SK-N-SH (cell line): Measurements from ENCODE around the gene TEX52.

ENCODE experiments used
- POLR2AphosphoS5 ChIP-seq: IDR thresholded peaks from 2 replicates; pipeline ENCODE4 v1.6.1; 2012; ENCODE audit warnings: low read depth, low read length
- RCOR1 ChIP-seq: fragments of 150-350 bp; IDR thresholded peaks from 2 replicates; pipeline ENCODE4 v1.6.1; 2017; ENCODE audit warnings: antibody characterized with exemption, low read length

DNA sequence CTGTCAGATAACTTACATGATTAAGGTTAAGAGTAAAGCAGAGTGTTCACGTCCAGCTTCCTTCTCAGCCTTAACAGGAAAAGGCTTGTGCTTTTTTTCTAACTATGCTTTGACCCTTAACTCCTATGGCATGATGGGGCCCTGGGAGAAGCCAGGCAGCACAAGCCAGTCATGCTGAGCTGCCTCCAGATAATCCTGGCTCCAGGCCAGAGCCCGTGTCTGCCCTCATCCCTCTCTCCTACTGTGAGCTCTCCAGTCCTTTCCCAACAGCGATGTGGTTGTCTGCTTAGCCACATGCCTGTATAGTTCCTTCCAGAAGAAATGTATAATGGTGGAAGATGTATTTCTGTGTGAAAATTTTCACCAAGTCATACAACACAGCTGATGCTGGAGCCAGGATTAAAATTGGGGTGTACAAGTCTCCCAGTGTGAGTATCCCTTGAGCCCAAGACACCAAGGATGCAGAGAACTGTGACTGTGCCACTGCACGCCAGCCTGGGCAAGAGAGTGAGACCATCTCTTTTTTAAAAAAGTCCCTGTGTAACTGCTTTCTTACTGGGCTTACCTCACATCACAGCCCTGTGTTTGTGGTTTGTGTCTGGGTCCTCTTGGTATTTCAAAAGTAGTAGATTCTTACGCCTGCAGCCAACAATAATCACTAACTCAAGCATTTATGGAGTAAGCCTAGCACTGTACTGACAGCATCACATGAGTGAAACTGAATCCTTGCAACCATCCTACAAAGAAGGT, 52.3 kb downstream of the TEX52 start:
- no peak for TF ChIP-seq RCOR1
- no peak for TF ChIP-seq POLR2AphosphoS5
